ENCODE results near the gene KSR2. TPM values are rescaled to one million over a fixed set of nuclear protein-coding genes. Genes with fewer than 3 reads are reported as not detected.

Gene KSR2
- total and polyA plus RNA-seq, 2 of the 13 experiments (the other 11 are each of a cell fraction or from before 2014, with no cell fraction given), result 0.02 TPM; not detected in 1

GRCh38 chr12:117476341-117476740 lies 492.4 kb downstream of the KSR2 start (continued):
- TF ChIP-seq NFAT5 (CRISPR knock-in tag; IDR thresholded peaks at IDR 0.05), result no peak
- no peak for TF ChIP-seq CAMTA2 (CRISPR knock-in tag; IDR thresholded peaks at IDR 0.05; ENCODE audit: borderline replicate concordance)

DNA sequence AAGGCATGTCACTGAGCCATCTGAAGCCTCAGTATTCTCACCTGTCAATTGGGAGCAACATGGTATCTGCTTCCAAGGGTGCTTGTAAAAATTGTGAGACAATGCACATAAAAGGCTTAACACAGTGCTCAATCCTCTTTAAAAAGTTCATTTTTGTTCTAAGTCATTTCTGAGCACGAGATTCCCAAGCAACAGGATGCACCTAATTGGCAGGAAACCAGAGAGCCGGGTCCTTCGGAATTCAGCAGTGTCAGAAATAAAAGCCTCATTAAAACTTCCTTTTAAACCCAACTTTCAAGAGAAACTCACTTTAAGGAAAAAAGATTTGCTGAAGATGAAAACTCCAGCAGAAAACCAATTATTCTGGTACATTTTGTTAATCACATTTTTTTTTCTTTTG lies 494.9 kb downstream of the KSR2 start:
- FAIRE-seq, result no peak
- TF ChIP-seq, protein P1, sequence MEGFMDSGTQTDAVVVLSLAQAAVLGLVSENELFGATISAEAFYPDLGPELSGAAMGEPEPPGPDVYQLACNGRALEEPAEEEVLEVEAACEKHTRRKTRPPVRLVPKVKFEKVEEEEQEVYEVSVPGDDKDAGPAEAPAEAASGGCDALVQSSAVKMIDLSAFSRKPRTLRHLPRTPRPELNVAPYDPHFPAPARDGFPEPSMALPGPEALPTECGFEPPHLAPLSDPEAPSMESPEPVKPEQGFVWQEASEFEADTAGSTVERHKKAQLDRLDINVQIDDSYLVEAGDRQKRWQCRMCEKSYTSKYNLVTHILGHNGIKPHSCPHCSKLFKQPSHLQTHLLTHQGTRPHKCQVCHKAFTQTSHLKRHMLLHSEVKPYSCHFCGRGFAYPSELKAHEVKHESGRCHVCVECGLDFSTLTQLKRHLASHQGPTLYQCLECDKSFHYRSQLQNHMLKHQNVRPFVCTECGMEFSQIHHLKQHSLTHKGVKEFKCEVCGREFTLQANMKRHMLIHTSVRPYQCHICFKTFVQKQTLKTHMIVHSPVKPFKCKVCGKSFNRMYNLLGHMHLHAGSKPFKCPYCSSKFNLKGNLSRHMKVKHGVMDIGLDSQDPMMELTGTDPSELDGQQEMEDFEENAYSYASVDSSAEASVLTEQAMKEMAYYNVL (CRISPR knock-in tag; IDR thresholded peaks at IDR 0.05; ENCODE audit: borderline replicate concordance), result no peak
- no peak for TF ChIP-seq NBN (conservative IDR thresholded peaks at IDR 0.05)
- TF ChIP-seq, protein P2, sequence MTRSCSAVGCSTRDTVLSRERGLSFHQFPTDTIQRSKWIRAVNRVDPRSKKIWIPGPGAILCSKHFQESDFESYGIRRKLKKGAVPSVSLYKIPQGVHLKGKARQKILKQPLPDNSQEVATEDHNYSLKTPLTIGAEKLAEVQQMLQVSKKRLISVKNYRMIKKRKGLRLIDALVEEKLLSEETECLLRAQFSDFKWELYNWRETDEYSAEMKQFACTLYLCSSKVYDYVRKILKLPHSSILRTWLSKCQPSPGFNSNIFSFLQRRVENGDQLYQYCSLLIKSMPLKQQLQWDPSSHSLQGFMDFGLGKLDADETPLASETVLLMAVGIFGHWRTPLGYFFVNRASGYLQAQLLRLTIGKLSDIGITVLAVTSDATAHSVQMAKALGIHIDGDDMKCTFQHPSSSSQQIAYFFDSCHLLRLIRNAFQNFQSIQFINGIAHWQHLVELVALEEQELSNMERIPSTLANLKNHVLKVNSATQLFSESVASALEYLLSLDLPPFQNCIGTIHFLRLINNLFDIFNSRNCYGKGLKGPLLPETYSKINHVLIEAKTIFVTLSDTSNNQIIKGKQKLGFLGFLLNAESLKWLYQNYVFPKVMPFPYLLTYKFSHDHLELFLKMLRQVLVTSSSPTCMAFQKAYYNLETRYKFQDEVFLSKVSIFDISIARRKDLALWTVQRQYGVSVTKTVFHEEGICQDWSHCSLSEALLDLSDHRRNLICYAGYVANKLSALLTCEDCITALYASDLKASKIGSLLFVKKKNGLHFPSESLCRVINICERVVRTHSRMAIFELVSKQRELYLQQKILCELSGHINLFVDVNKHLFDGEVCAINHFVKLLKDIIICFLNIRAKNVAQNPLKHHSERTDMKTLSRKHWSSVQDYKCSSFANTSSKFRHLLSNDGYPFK (CRISPR knock-in tag; IDR thresholded peaks at IDR 0.05; ENCODE audit: borderline replicate concordance), result no peak
- no peak for TF ChIP-seq LCORL (IDR thresholded peaks at IDR 0.05)
- no peak for TF ChIP-seq LCORL (CRISPR knock-in tag; IDR thresholded peaks at IDR 0.05)
- TF ChIP-seq, protein P3, sequence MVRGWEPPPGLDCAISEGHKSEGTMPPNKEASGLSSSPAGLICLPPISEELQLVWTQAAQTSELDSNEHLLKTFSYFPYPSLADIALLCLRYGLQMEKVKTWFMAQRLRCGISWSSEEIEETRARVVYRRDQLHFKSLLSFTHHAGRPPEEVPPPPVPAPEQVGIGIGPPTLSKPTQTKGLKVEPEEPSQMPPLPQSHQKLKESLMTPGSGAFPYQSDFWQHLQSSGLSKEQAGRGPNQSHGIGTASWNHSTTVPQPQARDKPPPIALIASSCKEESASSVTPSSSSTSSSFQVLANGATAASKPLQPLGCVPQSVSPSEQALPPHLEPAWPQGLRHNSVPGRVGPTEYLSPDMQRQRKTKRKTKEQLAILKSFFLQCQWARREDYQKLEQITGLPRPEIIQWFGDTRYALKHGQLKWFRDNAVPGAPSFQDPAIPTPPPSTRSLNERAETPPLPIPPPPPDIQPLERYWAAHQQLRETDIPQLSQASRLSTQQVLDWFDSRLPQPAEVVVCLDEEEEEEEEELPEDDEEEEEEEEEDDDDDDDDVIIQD (CRISPR knock-in tag; IDR thresholded peaks at IDR 0.05; ENCODE audit: low read depth), result no peak
- TF ChIP-seq ZNF709 (CRISPR knock-in tag; IDR thresholded peaks at IDR 0.05), result no peak
- Histone ChIP-seq H3K4me3 (replicated peaks in 1 of 3; ENCODE audit: insufficient read depth in 1 of 3, low read depth in 2 of 3, low read length in 3 of 3) (no peak overlapping the region), H4K20me1 (ENCODE audit: insufficient read depth, low read length) (no peaks in the 10 kb centered on the region), H3K9ac (ENCODE audit: insufficient read depth, low read depth, low read length) (no peak overlapping the region), H3K9me3 (ENCODE audit: low read length) (peaks cover 5% of the 10 kb centered on the region; the same call in 1 of the 2 replicates), H3K27me3 (ENCODE audit: control insufficient read depth in 1 of 2, insufficient read depth in 2 of 2, low read length in 2 of 2) (peaks cover 1 to 3% of the 10 kb centered on the region in 2 experiments; a peak in 3 of 5 replicates), H3K36me3 (replicated peaks in 1 of 2; ENCODE audit: control insufficient read depth in 1 of 2, insufficient read depth in 2 of 2, low read length in 2 of 2) (no peaks in the 10 kb centered on the region), H3K4me1 (ENCODE audit: insufficient read depth, low read length) (no peaks in the 10 kb centered on the region), H3K79me2 (ENCODE audit: insufficient read depth, low read length) (no peaks in the 10 kb centered on the region), H2AFZ (ENCODE audit: low read length) (no peak overlapping the region), H3K27ac (ENCODE audit: extremely low read length, insufficient read depth, low read length) (no peak overlapping the region), H3K4me2 (ENCODE audit: low read depth, low read length) (no peak overlapping the region)
- WGBS (ENCODE audit: low lambda C conversion rate), result 11% methylated on average over 3 of the region's 3 CpGs
- CTCF ChIA-PET (ENCODE audit: low intra/inter-chr PET ratio, low total read pairs), result no interaction called here
- DNase-seq (ENCODE audit: low spot score), result no peak
- in situ Hi-C loops (cut with HindIII; ENCODE audit: extremely low pct_ligation_motif_present, low pct_unique_long_range_greater_than_20kb) (no loop called here), intact Hi-C loops (cut with micrococcal nuclease; ENCODE audit: unreplicated experiment) (no loop called here)
- POLR2A ChIA-PET, result no interaction called here
- BruUV-seq (replicated peaks), result no TSS peak
- ATAC-seq, result no peak

Data from HepG2 (cell line).